GM19372 (cell line): ENCODE data around the gene SSC5D.

Source experiments
- ATAC-seq: cut with Tn5 transposase; IDR thresholded peaks from one replicate; pipeline ENCODE4 v1.9.1; 2021; ENCODE audit warnings: mild to moderate bottlenecking, low read depth, moderate library complexity; ENCODE audit not compliant: unreplicated experiment

The SSC5D gene

GRCh38 chr19:55454787-55455243 is 33.4 kb upstream of the SSC5D start:
- no peak for ATAC-seq

DNA sequence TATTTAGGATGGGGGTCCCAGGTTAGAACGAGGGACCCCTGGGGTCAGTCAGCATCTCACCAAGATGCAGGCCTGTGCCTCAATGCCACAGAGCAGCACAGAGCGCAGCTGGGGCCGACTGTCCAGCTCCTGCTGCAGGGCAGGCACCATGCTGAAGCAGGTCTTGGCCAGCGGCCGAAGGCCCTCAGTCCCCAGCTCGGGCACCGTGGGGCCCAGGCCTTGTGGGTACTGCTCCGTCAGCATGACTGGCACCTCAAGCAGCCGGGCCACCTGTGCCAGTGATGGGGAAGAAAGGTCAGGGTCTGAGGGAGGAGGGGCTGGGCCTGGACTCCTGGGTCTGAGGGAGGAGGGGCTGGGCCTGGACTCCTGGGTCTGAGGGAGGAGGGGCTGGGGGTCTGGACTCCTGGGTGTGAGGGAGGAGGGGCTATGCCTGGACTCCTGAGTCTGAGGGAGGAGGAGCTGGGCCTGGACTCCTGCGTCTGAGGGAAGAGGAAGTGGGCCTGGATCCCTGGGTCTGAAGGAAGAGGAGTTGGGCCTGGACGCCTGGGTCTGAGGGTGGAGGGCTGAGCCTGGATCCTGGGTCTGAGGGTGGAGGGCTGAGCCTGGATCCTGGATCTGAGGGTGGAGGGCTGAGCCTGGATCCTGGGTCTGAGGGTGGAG is 32.5 kb upstream of the SSC5D start:
- ATAC-seq = no peak

DNA sequence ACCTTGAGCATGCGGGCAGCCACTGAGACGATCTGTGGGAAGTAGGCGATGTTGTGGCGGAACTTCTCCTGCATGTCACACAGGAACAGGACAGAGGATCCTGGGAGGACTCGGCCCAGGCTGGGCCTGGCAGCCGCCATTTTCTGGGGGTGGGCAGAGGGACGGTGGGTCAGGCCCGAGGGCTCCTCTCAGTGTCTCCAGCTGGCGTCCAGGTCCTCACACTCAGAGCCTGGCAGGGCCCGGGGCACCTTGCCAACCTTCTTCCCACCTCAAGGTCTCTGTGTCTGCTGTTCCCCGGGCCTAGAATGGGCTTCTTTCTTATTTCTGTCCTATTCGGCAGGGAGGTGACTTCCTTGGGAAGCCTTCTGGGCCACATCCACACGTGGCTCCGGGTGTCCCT is 31.9 kb upstream of the SSC5D start:
- no peak for ATAC-seq

GRCh38 chr19:55457683-55458457 is 30.4 kb upstream of the SSC5D start:
- no peak for ATAC-seq

DNA sequence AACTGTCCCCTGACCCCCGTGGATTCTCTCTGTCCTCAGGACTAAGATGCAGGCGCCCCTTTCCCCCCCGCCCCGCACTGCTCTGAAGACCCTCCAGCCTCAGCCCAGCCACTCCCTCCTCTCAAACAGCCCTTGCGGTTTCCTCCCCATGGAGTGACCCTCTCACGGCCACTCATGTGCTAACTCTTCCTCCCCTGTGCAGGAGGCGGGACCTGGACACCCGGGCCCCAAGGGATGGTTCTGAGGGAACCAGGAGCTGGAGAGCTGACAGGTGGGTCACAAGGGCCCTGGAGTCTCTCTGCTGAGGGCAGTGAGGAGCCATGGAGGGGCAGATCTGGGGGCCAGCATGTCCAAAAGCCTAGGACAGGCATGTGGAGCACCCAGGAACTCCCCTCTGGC is 28.7 kb upstream of the SSC5D start:
- no peak for ATAC-seq

DNA sequence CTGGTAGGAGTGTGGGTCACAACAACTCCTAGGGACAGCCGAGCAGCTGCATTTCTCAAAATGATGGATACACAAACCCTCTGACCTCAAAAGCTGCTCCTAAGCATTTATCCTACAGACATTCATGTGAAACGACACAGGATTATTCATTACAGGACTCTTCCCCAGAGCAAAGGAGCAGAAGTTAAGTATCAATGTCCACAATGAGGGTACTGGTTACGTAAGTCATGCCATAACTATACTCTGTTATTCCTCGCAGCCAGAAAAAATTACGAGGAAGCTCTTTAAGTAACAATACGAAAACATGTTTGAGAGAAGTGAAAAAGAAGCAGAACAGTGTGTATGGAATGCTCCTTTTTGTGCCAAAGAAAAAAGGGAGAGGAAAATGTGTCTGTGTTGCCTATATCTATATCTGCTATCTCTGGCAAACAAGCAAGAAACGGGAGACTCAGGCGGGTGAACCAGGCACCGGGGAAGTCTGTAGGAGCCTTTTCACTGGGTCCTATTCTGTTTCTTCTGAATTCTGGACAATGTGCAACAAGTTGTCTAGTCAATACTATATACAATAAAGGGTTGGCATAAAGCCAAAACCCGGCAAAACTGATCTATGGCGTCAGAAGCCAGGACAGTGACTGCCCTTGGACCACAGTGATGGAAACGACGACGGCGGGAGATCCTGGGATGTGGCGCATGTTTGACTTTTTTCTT is 28.1 kb upstream of the SSC5D start:
- no peak for ATAC-seq

DNA sequence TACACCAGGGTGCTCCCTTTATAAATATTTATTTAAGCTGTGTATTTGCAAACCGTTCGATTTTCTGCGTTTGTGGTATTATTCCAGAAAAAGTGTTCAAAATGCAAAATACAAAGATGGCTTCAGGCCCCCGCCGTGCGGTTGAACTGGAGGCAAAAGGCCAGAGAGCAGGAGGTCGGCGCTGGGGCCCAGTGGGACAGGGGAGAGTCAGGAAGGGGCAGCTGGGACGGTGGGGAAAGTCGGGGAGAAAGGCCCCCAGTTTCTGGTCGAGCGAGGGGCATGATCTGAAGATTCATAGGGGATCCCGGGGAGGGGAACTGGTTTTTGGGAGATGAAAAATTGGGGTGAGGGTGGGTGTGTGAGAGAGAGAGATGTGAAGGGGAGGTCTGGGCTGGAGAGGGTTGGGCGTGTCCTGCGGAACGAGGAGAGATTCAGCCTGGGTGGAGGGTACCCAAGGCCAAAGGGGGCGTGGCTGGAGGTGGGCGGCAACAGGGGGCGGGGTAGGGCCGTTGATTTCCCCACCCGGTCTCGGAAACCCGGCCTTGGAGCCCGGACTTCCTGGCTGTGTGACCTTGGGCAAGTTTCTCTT is 27.5 kb upstream of the SSC5D start:
- ATAC-seq = no peak

DNA sequence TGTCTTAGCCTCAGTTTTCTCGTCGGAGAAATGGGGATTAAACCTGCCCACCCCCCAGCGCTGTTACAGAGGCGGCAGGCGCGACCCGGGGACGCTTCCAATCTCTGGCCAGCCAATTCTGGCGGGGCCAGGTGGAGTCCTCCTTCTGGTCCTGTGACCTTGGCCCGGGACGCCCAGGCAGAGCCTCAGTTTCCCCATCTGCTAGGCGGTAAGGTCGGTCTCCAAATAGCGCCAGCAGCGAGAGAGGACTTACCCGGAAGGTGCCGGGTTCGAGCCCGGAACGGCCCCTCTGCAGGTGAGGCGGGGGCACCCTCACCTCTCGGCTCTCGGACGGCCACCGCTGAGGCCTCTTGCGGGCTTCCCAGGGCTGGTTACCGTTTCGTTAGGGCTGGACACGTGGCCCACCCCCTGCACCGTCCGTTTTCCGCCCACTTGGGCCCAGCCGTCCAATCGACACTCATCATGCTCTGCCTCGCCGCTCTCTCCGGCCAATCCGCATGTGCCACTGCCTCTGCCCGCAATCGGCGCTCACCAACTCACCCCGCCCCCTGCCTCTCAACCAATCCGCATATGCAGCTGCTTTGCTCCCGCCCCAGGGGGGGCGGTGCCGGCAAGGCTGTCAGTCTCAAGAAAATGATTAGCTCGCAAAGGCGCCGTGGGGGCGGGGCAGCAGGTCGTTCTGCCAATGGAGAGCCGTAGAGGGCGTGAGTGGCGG is 26.8 kb upstream of the SSC5D start, which contains the start of gene ISOC2:
TSS of gene ISOC2 (minus strand) at position 384 of the 715 bp plus-strand sequence. CDS start 5,156 bp downstream, outside the sequence.
- ATAC-seq = peak; percentile 89

DNA sequence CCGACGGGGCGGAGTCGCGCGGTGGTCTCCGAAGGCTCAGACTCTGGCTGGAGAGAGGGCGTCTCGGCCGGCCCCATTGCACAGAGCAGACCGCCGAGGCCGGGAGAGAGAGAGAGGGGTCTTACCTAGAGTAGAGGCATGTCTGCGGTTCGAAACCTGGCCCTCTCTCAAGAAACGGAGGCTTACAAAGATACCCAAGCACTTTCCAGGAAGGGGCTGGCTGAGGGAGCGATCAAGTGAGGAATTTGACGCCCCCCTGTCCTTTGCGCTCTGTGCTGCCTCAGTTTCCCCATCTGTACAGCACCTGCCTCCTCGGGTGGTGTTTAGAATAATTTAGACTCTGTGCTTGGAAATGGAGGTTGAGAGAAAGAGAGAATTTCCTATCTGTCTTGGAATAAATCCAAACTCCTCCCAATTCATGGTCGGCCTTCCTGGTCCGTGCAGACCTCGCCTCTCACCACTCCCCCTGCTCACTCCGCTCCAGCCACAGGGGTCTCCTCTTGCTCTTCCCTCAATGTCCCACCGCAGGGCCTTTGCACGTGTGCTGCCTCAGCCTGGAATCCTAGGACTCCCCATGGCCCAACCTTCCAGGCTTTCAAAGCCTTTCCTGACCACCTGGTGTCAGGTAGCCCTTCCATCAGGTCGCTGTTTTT is 26.1 kb upstream of the SSC5D start:
- ATAC-seq = no peak

DNA sequence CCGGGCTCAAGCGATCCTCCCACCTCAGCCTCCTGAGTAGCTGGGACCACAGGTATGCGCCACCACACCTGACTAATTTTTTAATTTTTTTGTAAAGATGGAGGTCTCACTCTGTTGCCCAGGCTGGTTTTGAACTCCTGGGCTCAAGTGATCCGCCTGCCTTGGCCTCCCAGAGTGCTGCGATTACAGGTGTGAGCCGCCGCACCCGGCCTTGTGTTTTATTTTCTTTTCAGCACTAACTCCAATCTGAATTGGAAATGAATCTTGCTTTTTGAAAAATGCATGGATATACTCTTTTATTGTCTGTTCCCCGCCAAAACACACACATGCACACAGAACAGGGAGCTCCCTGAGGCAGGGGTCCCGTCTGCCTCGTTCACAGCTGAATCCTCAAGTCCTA is 25.5 kb upstream of the SSC5D start:
- no peak for ATAC-seq

GRCh38 chr19:55463583-55464031 is 24.6 kb upstream of the SSC5D start:
- no peak for ATAC-seq

- no peak for ATAC-seq
Observed at GRCh38 chr19:55464039-55464661, 24.1 kb upstream of the SSC5D start.

DNA sequence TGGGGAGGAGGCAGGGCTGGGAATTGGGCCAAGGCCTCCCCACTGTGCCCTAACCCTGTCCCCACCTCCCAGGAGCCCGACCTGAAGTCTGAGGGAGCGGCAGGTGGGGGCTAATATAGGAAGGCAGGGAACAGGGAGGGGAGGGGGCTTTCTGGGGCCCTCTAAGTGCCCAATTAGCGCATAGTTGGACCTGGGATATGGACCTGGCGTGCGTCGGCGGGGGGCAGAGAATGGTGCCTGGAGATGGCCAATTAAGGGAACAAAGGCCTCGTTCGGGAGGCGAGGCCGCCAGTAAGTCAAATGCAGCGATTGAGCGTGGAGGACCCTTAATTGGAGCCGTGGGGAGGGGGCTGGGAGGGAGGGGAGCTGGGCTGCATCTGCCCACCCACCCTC is 23.6 kb upstream of the SSC5D start, which contains the start of gene C19orf85:
TSS of gene C19orf85 (minus strand) at position 90 of the 393 bp plus-strand sequence. CDS start 197 bp downstream, outside the sequence.
- ATAC-seq = no peak

- no peak for ATAC-seq
Observed at GRCh38 chr19:55465460-55466240, 22.6 kb upstream of the SSC5D start.

DNA sequence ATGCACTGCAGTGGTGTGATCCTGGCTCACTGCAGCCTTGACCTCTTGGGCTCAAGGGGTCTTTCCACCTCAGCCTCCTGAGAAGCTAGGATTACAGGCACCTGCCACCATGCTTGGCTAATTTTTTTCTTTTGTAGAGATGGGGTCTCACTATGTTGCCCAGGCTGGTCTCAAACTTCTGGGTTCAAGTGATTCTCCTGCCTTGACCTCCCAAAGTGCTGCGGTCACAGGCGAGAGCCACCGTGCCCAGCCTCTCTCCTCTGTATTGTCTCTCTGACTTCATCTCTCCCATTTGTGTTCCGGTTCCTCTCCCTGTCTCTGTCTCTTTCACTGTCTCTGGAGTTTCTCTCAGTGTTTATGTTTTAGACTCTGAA is 22.0 kb upstream of the SSC5D start:
- ATAC-seq = no peak

DNA sequence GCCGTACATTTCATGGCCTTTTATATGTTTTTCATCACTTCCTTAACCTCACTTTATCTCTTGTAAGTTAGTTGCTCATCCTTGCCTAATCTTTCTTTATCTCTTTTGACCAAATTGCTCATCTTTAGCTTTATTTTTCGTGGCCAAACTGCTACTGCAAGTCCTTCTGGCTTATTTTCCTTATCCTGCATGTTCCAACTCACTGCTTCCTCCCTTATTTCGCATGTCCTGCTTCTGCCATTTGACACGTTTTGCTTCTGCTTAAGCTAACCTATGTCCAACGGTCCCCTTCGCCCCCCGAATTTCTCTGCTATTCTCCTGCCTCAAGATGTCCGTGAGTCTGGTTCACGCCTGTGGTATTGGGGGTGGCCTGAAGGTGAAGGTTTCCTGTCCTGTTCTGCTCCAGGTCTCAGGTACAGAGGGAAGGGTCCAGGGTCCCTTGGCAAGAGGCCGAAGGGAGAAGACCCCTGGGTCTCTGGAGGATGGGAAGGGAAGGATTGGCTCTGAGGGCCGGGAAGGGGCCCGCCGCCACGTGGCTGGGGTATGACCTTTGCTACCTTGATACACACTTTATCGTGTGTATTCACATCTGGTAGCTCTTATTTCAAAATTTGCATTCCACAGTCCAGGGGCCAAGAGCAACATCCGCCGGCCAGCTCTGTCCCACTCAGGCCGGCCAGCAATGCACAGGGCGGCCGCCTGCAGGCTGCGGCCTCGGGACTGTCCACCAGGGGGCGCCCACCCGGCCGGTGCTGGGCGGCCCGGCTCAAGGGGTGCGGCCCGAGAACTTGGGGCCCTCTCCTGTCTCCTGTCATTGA is 20.8 kb upstream of the SSC5D start:
- peak; percentile 87 for ATAC-seq

- ATAC-seq = no peak
Observed at GRCh38 chr19:55468054-55468393, 20.2 kb upstream of the SSC5D start.

- ATAC-seq = no peak
Observed at GRCh38 chr19:55471266-55471665, 17.0 kb upstream of the SSC5D start.
